Epithelial cell of prostate (primary cell): Measurements from ENCODE around the gene CALHM1.
"Not testable (repeated sequence)": the region's sequence is repeated elsewhere in the genome, so short reads cannot be mapped to it uniquely, and the experiment has no call there.

Source experiments
- DNase-seq: peaks from one replicate; pipeline ENCODE4 v3.0.0-alpha.2; 2011; ENCODE audit warnings: low read depth, low spot score
- H3K27ac ChIP-seq: fragments of 450-650 bp; 2 replicates; pipeline ENCODE4 v1.5.1; 2017; ENCODE audit warnings: mild to moderate bottlenecking

Gene CALHM1

GRCh38 chr10:103458720-103459119 is at the start of gene CALHM1:
Gene CALHM1 (minus strand): TSS chr10:103458900. CDS start chr10:103458751, 149 bp downstream.
- no peak within 1 kb of the TSS for H3K27ac ChIP-seq
- no peak for DNase-seq

DNA sequence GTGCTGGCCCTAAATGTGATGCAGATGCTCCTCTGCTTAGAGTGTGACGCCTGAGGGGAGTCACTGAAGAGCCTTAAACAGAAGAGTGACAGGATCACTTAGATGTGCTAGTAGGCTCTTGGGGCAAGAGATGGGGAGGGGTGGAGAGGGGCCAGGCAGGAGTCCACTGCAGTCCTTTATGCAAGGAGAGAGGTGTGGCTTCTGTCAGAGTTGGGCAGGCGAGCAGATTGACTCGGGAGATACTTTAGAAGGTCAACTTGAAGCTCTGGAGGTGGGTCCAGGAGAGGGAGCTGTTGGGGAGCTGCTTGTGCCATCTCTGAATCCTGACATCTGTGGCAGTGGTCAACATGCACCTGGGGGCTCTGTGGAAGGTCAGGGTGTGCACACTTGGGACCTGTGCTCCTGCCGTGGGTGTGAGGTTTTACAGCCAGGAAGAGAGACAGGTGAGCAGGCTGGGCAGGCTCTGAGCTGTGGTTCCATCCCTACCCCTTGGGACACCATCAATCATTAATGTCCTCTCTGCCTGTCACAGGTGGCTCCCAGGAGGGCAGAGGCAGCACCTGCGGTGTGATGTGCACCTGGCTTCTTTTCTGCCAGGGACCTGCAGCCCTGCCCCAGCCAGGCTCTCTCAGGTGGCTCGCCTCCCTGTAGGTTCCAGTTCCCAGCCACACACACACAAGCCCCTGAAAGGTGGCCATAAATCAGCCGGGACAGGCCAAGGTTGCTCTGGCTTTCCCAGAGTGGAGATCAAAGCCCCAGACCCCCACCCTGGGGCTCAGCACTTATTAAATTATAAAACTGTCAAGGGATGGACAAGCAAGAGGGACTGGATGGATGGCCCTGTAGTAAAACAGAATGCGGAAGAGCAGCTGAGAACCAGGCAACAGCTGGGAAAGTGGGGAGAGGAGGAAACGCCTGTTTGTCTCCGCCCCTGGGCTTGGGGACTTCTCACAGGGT is 48.8 kb upstream of the CALHM1 start:
- no peak for DNase-seq
- H3K27ac ChIP-seq = no peak overlapping the region

DNA sequence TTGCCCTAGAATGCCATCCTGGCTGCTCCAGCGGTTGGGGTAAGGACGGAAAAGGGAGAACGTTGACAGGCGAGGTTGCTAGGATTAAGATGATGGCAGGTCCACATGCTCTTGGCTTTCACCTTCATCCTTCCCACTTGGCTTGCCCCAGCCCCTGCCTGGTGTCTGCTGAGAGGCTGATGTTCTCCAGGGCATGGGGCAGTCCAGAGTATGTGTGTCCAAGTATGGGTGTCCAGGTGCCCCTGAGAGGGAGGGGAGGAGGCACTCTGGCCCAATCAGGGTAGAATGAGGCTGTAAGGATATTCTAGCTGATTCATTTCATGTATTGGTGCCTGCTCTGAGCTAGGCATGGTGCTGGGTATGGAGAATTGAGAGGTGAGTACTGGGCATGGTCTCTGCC is 47.4 kb upstream of the CALHM1 start:
- DNase-seq = no peak
- no peak overlapping the region for H3K27ac ChIP-seq

DNA sequence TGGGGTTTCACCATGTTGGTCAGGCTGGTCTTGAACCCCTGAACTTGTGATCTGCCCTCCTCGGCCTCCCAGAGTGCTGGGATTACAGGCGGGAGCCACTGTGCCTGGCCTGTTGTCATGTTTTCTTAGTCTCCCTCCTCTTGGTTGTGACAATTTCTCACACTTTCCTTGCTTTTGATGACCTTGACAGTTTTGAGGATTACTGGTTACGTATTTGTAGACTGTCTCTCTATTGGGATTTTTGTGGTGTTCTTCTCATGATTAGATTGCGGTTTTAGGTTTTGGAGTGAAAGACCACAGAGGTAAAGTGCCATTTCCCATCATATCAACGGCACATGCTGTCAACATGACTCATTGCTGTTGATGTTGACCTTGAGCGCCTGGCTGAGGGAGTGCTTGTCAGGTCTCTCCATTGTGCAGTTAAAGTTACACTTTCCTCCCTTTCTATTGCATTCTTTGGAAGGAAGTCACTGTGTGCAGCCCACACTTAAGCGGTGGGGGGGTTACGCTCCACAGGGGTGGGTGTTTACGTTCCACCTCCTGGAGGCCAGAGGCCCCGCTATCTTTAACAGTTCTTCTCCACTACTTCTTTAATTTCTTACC is 45.6 kb upstream of the CALHM1 start:
- H3K27ac ChIP-seq = no peak overlapping the region
- DNase-seq = no peak

DNA sequence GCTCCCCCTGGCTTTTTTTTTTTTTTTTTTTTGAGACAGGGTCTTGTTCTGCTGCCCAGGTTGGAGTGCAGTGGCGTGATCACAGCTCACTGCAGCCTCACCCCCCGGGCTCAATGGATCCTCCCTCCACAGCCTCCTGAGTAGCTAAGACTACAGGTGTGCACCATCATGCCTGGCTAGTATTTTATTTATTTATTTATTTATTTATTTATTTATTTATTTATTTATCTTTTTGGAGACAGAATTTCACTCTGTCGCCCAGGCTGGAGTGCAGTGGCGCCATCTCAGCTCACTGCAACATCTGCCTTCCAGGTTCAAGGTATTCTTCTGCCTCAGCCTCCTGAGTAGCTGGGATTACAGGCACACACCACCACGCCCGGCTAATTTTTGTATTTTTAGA is 45.1 kb upstream of the CALHM1 start:
- not testable (repeated sequence) for DNase-seq, H3K27ac ChIP-seq

DNA sequence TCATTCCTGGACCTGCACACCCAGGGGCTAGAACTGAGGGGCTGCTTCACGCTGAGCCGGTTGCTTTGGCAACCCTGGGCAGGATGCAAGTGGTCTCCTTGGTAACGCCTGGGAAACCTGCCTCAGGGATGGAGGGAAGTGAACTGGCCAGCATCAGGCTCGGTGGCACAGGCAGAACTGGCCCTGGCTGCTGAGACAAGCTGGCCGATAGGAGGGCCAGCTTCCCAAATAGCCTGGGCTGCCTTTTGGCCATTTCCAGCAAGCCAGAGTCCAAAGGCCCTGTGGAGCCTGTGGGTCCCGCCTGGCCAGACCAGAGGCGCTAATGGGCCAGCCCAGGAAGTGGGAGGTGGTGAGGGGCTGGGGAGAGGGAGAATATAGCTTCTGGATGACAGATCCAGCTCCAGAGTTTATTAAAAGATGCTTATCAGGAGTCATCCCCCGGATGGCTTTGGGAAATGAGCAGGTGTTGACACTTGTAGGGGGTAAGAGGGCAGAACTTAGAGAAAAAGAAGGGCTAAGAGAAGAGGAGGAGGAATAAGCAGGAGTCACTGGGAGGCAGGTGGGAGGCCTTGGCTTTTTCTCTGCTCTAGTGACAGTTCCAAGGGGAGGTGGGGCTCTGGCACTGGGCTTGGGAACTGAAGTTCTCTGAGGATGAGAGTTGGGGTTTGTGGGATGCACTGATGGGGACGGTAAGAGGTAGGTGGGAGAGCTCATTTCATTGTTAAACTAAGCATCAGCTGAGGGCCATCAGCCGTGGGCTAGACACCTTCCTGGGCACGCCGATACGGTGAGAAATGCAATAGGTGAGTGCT is 44.4 kb upstream of the CALHM1 start:
- no peak for DNase-seq
- H3K27ac ChIP-seq = no peak overlapping the region

DNA sequence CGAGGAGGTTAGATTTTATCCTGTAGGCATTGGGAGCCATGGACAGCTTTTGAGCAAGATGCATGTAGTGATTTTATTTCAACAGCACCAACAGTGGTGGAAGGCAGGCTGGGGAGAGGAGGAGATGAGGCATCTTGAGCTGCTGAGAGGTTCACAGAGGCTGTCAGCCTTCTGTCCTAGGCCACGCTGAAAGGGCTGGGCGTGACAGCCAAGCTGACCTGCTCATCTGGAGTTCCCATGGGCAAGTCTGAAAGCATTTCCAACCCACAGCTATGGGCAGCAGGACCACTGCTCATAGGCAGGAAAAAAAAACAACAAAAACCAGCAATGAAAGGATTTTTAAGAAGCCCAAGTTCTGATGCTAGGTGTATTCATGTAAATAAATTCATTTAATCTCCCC is 42.5 kb upstream of the CALHM1 start:
- no peak for DNase-seq
- H3K27ac ChIP-seq = no peak overlapping the region

GRCh38 chr10:103500481-103500880 is 41.8 kb upstream of the CALHM1 start:
- DNase-seq = no peak

GRCh38 chr10:103499881-103500280 is 41.2 kb upstream of the CALHM1 start:
- no peak for DNase-seq
- H3K27ac ChIP-seq = no peak overlapping the region

More at GRCh38 chr10:103500481-103500880, 41.8 kb upstream of the CALHM1 start:
- no peak overlapping the region for H3K27ac ChIP-seq

- no peak overlapping the region for H3K27ac ChIP-seq
- DNase-seq = no peak
Observed at GRCh38 chr10:103498936-103499638, 40.4 kb upstream of the CALHM1 start.

DNA sequence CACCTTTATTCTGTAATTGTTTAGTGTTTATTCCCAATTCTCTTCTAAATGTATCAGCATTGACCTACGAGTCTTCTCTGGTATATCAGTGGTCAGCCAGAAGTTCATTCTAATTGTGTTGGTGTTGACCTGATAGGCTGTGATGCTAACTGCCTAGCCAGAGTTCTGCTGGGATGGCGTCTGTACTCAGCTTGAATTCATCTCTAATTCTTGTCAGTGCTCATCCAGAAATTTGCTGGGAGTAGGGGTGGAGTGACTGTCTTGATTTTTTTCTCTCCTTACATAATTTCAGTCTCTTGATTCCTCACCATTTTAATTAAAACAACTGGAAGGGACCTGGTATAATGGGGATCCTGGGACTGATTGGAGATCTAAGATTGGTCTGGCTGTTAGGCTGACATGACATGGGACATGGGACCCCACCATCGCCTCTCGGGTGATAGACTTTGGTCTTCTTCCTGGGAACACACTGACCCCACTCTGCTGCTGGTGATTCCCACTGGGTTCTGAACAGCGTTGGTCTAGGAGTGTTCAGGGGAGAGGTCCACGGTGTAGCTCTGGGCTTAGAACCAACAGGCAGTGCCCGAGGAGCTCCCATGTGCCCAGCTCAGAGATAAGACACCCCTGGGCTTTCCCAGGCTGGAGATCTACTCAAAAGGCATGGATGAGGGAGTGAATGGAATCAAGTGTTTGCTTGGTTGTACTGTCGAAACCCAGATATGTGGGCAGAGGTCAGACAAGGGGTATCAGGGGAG is 38.6 kb upstream of the CALHM1 start:
- no peak for DNase-seq
- H3K27ac ChIP-seq = no peak overlapping the region

- no peak for DNase-seq
- H3K27ac ChIP-seq = no peak overlapping the region
Observed at GRCh38 chr10:103495321-103495720, 36.6 kb upstream of the CALHM1 start.

- DNase-seq = no peak
- H3K27ac ChIP-seq = no peak overlapping the region
Observed at GRCh38 chr10:103493916-103494877, 35.5 kb upstream of the CALHM1 start.

DNA sequence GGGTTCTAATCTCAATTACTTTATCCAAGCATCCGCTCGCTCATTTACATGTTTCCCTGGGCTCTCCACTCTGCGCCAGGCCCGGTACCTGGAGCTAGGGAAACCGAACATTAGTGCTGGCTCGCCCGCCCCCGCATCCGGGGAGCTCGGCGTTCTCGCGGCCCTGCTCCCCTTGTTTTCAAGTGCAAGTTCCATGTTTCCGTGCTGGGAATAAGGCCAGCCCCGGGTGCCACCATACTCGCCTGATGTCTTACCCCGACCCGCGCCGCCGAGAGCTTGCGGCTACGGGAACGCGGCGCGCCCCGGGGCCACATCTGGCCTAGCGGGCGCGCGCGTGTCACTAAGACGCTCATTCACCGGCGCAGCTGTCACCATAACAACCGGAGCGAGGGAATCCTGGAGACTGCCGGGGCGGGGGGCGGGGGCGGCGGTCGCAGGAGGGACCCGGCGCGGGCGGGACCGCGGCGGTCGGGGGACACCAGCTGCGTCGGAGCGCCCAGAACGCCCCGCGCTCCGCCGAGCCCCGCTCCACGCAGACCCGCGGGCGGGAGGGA is 34.7 kb upstream of the CALHM1 start, which contains the start of gene NEURL1:
TSS of gene NEURL1 (plus strand) at position 344 of the 554 bp plus-strand sequence. CDS start 683 bp downstream, outside the sequence.
- DNase-seq = no peak
- H3K27ac ChIP-seq = no peak within 1 kb of the TSS

DNA sequence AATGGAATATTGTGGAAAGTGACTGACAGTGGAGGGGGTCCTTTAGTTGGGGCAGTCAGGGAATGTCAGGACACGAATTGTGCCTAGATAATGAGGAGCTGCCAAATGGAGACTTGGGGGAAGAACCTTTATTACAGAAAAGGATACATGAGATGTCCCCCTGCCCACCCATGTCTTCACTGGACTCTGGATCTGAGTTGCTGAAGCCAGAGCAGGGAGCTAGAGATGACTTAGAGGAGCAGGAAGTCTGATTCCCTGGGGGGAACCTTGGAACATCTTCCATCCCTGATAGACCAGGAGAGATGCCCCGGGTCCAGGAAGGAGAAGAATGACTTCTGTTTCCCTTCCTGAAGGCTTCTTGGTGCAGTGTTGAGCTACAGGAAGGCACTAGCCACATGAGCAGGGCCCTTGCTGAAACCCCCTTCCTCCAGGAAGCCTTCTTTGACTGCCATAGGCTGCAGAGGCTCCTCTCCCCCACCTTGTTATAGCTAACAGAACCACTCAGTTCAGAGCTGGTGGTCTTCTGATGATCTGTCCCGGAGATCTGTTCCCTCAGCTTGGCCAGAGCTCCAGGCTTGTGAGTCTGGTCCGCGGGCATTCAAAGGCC is 34.1 kb upstream of the CALHM1 start:
- H3K27ac ChIP-seq = no peak overlapping the region
- DNase-seq = no peak

DNA sequence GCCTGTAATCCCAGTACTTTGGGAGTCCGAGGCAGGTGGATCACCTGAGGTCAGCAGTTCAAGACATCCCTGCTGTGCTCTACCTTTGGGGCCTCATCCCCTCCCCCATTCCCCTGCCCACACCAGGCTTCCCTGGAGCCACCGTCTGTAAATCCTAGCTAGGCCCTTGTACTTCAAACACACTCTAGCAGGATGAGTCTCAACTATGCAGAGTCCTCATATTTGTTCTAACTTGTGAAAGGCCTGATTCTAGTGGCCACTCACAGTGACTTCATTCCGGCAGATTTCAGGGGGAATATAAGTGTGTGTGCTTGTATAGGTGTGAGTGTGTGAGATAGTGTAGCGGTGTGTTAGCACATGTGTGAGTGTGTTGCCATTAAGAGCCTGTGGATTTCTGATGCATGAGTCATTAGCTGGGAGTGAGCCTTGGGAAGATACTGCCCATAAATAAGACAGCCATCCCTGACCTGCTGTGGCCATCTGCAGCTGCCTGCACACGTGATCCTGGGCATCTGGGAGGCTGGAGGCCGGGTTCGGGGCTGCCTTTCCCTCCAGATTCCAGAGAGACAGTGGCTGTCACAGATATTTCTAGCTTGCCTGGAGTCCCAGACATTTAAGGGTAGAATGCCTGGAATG is 33.1 kb upstream of the CALHM1 start:
- DNase-seq = peak; percentile 46
- peak overlapping the region; percentile 32 for H3K27ac ChIP-seq

- DNase-seq = no peak
- no peak overlapping the region for H3K27ac ChIP-seq
Observed at GRCh38 chr10:103490986-103491314, 32.2 kb upstream of the CALHM1 start.
